H9 (cell line): ENCODE measurements around the gene OMP. TPM values are rescaled to one million over a fixed set of nuclear protein-coding genes. Genes with fewer than 3 reads are reported as not detected.

Source experiments
- DNase-seq: peaks from one replicate; pipeline ENCODE4 v3.0.0-alpha.2; 2017
- H2AFZ ChIP-seq: one replicate; pipeline ENCODE4 v1.6.1; 2013; ENCODE audit warnings: mild to moderate bottlenecking, low read length, control low read depth, moderate library complexity
- H2AK5ac ChIP-seq: 2 replicates; pipeline ENCODE4 v1.6.1; 2013; ENCODE audit warnings: low read length, control low read depth, mixed read lengths; ENCODE audit not compliant: insufficient read length
- H2BK120ac ChIP-seq: one replicate; pipeline ENCODE4 v1.6.1; 2013; ENCODE audit warnings: low read depth, mild to moderate bottlenecking, low read length, control low read depth, inconsistent platforms; ENCODE audit not compliant: poor library complexity, severe bottlenecking
- H2BK12ac ChIP-seq: 2 replicates; pipeline ENCODE4 v1.6.1; 2013; ENCODE audit warnings: low read length, control low read depth, mixed read lengths, low read depth; ENCODE audit not compliant: insufficient read length
- H2BK15ac ChIP-seq: 2 replicates; pipeline ENCODE4 v1.6.1; 2013; ENCODE audit warnings: low read depth, low read length, control low read depth
- H2BK20ac ChIP-seq: one replicate; pipeline ENCODE4 v1.6.1; 2013; ENCODE audit warnings: low read depth, mild to moderate bottlenecking, low read length, control low read depth, inconsistent platforms; ENCODE audit not compliant: poor library complexity, severe bottlenecking
- H2BK5ac ChIP-seq: 2 replicates; pipeline ENCODE4 v1.6.1; 2013; ENCODE audit warnings: low read length, control low read depth, mixed read lengths; ENCODE audit not compliant: insufficient read length
- H3K14ac ChIP-seq: 2 replicates; pipeline ENCODE4 v1.6.1; 2013; ENCODE audit warnings: low read length, control low read depth; ENCODE audit not compliant: insufficient read depth
- H3K18ac ChIP-seq: 2 replicates; pipeline ENCODE4 v1.6.1; 2013; ENCODE audit warnings: low read depth, mild to moderate bottlenecking, mixed read lengths, low read length, control low read depth; ENCODE audit not compliant: insufficient read length
- H3K23ac ChIP-seq: 2 replicates; pipeline ENCODE4 v1.6.1; 2013; ENCODE audit warnings: low read length, control low read depth, mixed read lengths, low read depth; ENCODE audit not compliant: insufficient read length
- H3K23me2 ChIP-seq: 2 replicates; pipeline ENCODE4 v1.6.1; 2013; ENCODE audit warnings: low read depth, mild to moderate bottlenecking, mixed read lengths, low read length, control low read depth; ENCODE audit not compliant: insufficient read length, poor library complexity, severe bottlenecking
- H3K27ac ChIP-seq: 2 replicates; pipeline ENCODE4 v1.5.1; 2013; ENCODE audit warnings: low read length, control low read depth, mixed read lengths, low read depth; ENCODE audit not compliant: insufficient read length
- H3K27me3 ChIP-seq: 2 replicates; pipeline ENCODE4 v1.6.1; 2013; ENCODE audit warnings: low read length, control low read depth, inconsistent platforms; ENCODE audit not compliant: insufficient read depth
- H3K4ac ChIP-seq: 2 replicates; pipeline ENCODE4 v1.6.1; 2013; ENCODE audit warnings: low read depth, mild to moderate bottlenecking, control low read depth, inconsistent platforms, low read length, moderate library complexity
- H3K4me1 ChIP-seq: 2 replicates; pipeline ENCODE4 v1.6.1; 2013; ENCODE audit warnings: low read length, control low read depth, inconsistent platforms; ENCODE audit not compliant: insufficient read depth
- H3K4me2 ChIP-seq: 2 replicates; pipeline ENCODE4 v1.6.1; 2013; ENCODE audit warnings: low read length, control low read depth, mixed read lengths; ENCODE audit not compliant: insufficient read length, insufficient read depth
- H3K56ac ChIP-seq: 2 replicates; pipeline ENCODE4 v1.6.1; 2013; ENCODE audit warnings: low read depth, mild to moderate bottlenecking, mixed read lengths, low read length, control low read depth; ENCODE audit not compliant: insufficient read length
- H3K79me1 ChIP-seq: 2 replicates; pipeline ENCODE4 v1.6.1; 2013; ENCODE audit warnings: low read depth, mild to moderate bottlenecking, moderate library complexity, low read length, control low read depth, inconsistent platforms; ENCODE audit not compliant: insufficient read depth, poor library complexity, severe bottlenecking
- H3K79me2 ChIP-seq: 2 replicates; pipeline ENCODE4 v1.6.1; 2013; ENCODE audit warnings: low read length, control low read depth, inconsistent platforms; ENCODE audit not compliant: insufficient read depth
- H3K9ac ChIP-seq: 2 replicates; pipeline ENCODE4 v1.6.1; 2013; ENCODE audit warnings: low read length, control low read depth, mixed read lengths; ENCODE audit not compliant: insufficient read length; ENCODE audit errors: extremely low read depth
- H3K9me3 ChIP-seq: one replicate; pipeline ENCODE4 v1.6.1; 2013; ENCODE audit warnings: low read depth, low read length, inconsistent platforms; ENCODE audit not compliant: control insufficient read depth
- H3T11ph ChIP-seq: one replicate; pipeline ENCODE4 v1.6.1; 2013; ENCODE audit warnings: mild to moderate bottlenecking, low read length, control low read depth, inconsistent platforms
- H4K20me1 ChIP-seq: one replicate; pipeline ENCODE4 v1.6.1; 2013; ENCODE audit not compliant: control insufficient read depth, insufficient read length, insufficient read depth
- H4K5ac ChIP-seq: 2 replicates; pipeline ENCODE4 v1.6.1; 2013; ENCODE audit warnings: low read depth, mild to moderate bottlenecking, mixed read lengths, low read length, control low read depth; ENCODE audit not compliant: insufficient read length
- H4K8ac ChIP-seq: replicated peaks from 2 replicates; pipeline ENCODE4 v1.6.1; 2013; ENCODE audit warnings: low read length, control low read depth, mixed read lengths, low read depth; ENCODE audit not compliant: insufficient read length
- H4K91ac ChIP-seq: 2 replicates; pipeline ENCODE4 v1.6.1; 2013; ENCODE audit warnings: low read depth, mild to moderate bottlenecking, moderate library complexity, mixed read lengths, low read length, control low read depth; ENCODE audit not compliant: insufficient read length
- H3K27ac Mint-ChIP-seq, 3 experiments: 2 replicates in 2 of 3; 3 replicates in 1 of 3; pipeline ENCODE4 v1.8.0; 2020 to 2021; ENCODE audit warnings: mixed read lengths in 3 of 3, mild to moderate bottlenecking in 1 of 3, moderate library complexity in 1 of 3
- H3K27me3 Mint-ChIP-seq: 2 replicates; pipeline ENCODE4 v1.8.0; 2021; ENCODE audit warnings: low read depth, mild to moderate bottlenecking, moderate library complexity, mixed read lengths
- H3K36me3 Mint-ChIP-seq, 3 experiments: 2 replicates in 2 of 3; 3 replicates in 1 of 3; pipeline ENCODE4 v1.8.0; 2020 to 2021; ENCODE audit warnings: low read depth in 3 of 3, mixed read lengths in 3 of 3; ENCODE audit not compliant: insufficient read depth in 1 of 3
- H3K4me1 Mint-ChIP-seq, 2 experiments: 2 replicates each; pipeline ENCODE4 v1.8.0; 2020; ENCODE audit warnings: mixed read lengths in 2 of 2
- H3K4me3 Mint-ChIP-seq, 2 experiments: 2 replicates in 1 of 2; 3 replicates in 1 of 2; pipeline ENCODE4 v1.8.0; 2020 to 2021; ENCODE audit warnings: mild to moderate bottlenecking in 2 of 2, mixed read lengths in 2 of 2, moderate library complexity in 1 of 2
- H3K9me3 Mint-ChIP-seq, 2 experiments: 2 replicates in 1 of 2; 3 replicates in 1 of 2; pipeline ENCODE4 v1.8.0; 2020; ENCODE audit warnings: mild to moderate bottlenecking in 2 of 2, mixed read lengths in 2 of 2, moderate library complexity in 1 of 2
- CTCF ChIP-seq: fragments of 200-600 bp; sonication (generic); conservative IDR thresholded peaks from 3 replicates; pipeline ENCODE4 v1.8.0; 2021; ENCODE audit warnings: antibody characterized with exemption, mild to moderate bottlenecking
- WGBS: extraction: QIAGEN DNeasy Blood & Tissue Kit; methylation state at CpG from one replicate; pipeline ENCODE4 v1.1.7; 2013; ENCODE audit warnings: missing lambda C conversion rate, low lambda C conversion rate, mixed read lengths; ENCODE audit not compliant: insufficient read length; ENCODE audit errors: extremely low coverage; 5-methylcytosine and 5-hydroxymethylcytosine counted together
- total RNA-seq: library from RNA; stranded (reverse); gene quantifications from 2 replicates; pipeline ENCODE4 v1.2.1, GENCODE V29; 2021

The OMP gene
- total RNA-seq, 1 experiment from 2014 or later = not detected

GRCh38 chr11:77058900-77059299 is 43.7 kb upstream of the OMP start:
- Histone ChIP-seq H3K9me3 (no peaks in the 10 kb centered on the region), H3K27ac (no peak overlapping the region), H4K20me1 (no peaks in the 10 kb centered on the region), H3K4ac (no peak overlapping the region), H3T11ph (no peak overlapping the region), H4K91ac (no peak overlapping the region), H2BK120ac (no peak overlapping the region), H2AFZ (no peak overlapping the region), H4K8ac (no peak overlapping the region), H3K18ac (no peak overlapping the region), H3K14ac (no peak overlapping the region), H3K27me3 (no peaks in the 10 kb centered on the region), H2AK5ac (no peak overlapping the region), H3K23me2 (no peaks in the 10 kb centered on the region), H3K23ac (no peak overlapping the region), H4K5ac (no peak overlapping the region), H3K9ac (no peak overlapping the region), H2BK15ac (no peak overlapping the region), H3K56ac (no peak overlapping the region), H2BK5ac (no peak overlapping the region), H2BK20ac (no peak overlapping the region), H3K79me1 (no peaks in the 10 kb centered on the region), H3K4me2 (no peak overlapping the region), H2BK12ac (no peak overlapping the region), H3K79me2 (no peaks in the 10 kb centered on the region), H3K4me1 (no peaks in the 10 kb centered on the region)
- DNase-seq = no peak
- Mint-ChIP-seq H3K36me3 (no peaks in the 10 kb centered on the region; a peak in 2 of 7 replicates), H3K27me3 (no peaks in the 10 kb centered on the region; the same call in 1 of the 2 replicates), H3K9me3 (peaks cover 6 to 17% of the 10 kb centered on the region in 2 experiments; a peak in 4 of 5 replicates), H3K27ac (no peak overlapping the region), H3K4me1 (peaks cover 14 to 18% of the 10 kb centered on the region in 2 experiments), H3K4me3 (no peak overlapping the region)
- no CpG with 5 or more reads among the region's 2 CpGs for WGBS
- TF ChIP-seq CTCF = no peak
